Omental fat pad (tissue), 4 donors: ENCODE results near the gene KLHL41. TPM values are rescaled to one million over a fixed set of nuclear protein-coding genes. Genes with fewer than 3 reads are reported as not detected.
"Not testable (repeated sequence)": the region's sequence is repeated elsewhere in the genome, so short reads cannot be mapped to it uniquely, and the experiment has no call there.

Experiments
- ATAC-seq: fragments of 150-250 bp; one replicate; pipeline ENCODE4 v1.9.1; 2016; ENCODE audit warnings: mild to moderate bottlenecking, moderate library complexity; ENCODE audit not compliant: low FRiP score
- DNase-seq: peaks from one replicate; pipeline ENCODE4 v3.0.0-alpha.2; 2019; ENCODE audit warnings: low spot score
- total RNA-seq, 4 donors: library from RNA; depleted of rRNA; stranded (reverse); fragments of >200 nt; gene quantifications; one replicate each; pipeline ENCODE4 v1.1.0, GENCODE V29; 2016
- TF ChIP-seq, protein P1 (sequence below), 3 donors: fragments of 450-650 bp; IDR thresholded peaks; one replicate each; pipeline ENCODE4 v1.5.1; 2016 to 2017; ENCODE audit warnings: antibody characterized with exemption in 3 of 3, mild to moderate bottlenecking in 3 of 3, moderate library complexity in 2 of 3

KLHL41 gene
- total RNA-seq, 4 donors from 2014 or later: 0.19 to 1.4 (median 0.72) TPM; not detected in 1

DNA sequence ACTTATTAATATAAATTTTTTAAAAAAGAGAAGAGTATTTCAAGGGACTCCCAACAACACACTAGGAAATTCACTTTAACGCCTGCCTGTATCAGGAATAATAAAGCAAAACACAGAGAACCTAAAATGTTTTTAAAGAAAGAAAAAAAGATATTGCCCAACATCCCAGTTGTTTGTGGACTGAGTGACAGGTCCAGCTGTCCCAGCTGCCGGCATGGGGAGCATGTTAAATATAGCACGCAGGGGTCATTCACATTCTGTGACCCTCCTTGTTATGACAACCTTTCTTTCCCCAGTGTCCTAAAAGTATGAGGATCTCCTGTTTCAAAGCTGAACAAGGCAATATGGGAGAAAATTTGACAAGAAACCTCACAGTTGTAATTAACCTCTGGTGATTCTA, 4.4 kb downstream of the KLHL41 start:
- DNase-seq (no peak), ATAC-seq (no peak)
- TF ChIP-seq, protein P1, sequence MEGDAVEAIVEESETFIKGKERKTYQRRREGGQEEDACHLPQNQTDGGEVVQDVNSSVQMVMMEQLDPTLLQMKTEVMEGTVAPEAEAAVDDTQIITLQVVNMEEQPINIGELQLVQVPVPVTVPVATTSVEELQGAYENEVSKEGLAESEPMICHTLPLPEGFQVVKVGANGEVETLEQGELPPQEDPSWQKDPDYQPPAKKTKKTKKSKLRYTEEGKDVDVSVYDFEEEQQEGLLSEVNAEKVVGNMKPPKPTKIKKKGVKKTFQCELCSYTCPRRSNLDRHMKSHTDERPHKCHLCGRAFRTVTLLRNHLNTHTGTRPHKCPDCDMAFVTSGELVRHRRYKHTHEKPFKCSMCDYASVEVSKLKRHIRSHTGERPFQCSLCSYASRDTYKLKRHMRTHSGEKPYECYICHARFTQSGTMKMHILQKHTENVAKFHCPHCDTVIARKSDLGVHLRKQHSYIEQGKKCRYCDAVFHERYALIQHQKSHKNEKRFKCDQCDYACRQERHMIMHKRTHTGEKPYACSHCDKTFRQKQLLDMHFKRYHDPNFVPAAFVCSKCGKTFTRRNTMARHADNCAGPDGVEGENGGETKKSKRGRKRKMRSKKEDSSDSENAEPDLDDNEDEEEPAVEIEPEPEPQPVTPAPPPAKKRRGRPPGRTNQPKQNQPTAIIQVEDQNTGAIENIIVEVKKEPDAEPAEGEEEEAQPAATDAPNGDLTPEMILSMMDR (IDR thresholded peaks at IDR 0.05): no peak

DNA sequence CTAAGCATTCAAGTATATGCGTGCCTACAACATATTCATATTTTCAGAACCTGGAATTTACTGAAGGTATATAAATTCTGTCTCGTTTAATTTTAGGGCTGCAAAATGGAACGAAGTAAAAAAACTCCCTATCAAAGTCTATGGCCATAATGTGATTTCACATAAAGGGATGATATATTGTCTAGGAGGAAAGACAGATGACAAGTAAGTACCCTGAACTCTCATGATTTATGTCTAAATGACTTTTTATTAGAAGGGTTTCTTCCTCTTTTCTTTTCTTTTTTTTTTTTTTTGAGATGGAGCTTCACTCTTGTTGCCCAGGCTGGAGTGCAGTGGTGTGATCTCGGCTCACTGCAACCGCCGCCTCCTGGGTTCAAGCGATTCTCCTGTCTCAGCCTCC, 5.3 kb downstream of the KLHL41 start:
- ATAC-seq, DNase-seq: not testable (repeated sequence)

DNA sequence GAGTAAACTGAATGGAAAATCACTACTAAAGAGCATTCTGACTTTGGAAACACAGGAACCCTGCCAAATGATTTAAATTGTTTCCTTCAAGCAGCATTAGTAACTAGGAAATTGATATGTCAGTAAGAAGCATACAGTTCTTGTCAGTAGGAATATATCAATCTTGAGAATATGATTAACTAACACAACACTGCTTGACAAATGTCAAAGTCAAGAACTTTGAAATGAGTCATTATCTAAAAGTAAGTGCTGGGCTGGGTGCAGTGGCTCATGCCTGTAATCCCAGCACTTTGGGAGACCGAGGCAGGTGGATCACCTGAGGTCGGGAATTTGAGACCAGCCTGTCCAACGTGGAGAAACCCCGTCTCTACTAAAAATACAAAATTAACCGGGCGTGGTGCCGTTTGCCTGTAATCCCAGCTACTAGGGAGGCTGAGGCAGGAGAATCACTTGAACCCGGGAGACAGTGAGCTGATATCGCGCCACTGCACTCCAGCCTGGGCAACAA, 7.0 kb downstream of the KLHL41 start:
- not testable (repeated sequence) for ATAC-seq, DNase-seq

DNA sequence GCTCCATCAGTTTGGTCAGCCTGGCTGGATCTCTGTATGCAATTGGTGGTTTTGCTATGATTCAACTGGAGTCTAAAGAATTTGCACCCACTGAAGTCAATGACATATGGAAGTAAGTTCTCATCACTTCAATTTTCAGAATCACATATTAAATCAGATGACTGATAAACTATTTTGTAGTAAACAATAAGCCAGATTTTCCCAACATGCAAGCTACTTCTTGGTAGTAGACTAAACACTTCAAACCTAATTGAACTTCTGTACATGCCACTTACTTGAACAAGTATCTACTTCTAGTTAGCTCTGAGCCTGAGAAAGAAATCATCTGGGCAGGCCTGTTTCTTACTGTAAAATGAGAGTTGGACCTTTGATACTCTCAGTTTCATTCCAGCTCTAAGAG, 11.4 kb downstream of the KLHL41 start:
- ATAC-seq: no peak
- TF ChIP-seq, protein P1 (IDR thresholded peaks at IDR 0.05): no peak
- DNase-seq: no peak

DNA sequence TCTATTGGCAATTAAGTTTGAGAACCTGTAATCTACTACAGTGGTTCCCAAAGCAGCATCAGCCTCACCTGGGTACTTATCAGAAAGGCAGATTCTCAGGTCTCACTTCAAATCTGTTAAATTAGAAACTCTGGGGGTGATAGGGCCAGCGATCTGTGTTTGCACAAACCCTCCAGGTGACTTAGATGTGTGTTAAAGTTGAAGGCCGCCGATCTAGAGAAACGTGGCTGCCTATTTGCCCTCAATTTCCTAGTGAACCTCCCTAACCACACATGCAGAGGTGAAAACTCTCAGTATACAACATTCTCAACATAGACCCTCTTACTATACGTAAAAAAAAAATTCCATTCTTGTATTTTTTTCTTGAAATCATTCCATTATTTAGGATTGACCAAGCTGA, 14.2 kb downstream of the KLHL41 start:
- ATAC-seq: no peak
- no peak for DNase-seq
- TF ChIP-seq, protein P1 (IDR thresholded peaks at IDR 0.05): no peak

DNA sequence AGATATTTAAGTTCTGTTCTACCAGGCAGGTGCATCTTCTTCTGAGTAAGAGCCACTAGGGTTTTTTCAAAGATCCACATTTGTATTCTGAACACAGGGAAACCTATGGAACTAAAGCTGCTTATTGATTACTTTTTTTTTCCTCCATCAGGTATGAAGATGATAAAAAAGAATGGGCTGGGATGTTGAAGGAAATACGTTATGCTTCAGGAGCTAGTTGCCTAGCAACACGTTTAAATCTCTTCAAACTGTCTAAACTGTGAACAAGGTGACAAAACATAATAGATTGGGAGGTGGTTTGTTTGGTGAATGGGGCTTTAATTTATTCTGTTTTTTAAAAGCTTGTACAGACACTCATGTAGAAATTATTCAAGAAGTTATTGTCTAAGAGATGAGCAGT, 15.9 kb downstream of the KLHL41 start:
- TF ChIP-seq, protein P1 (IDR thresholded peaks at IDR 0.05): no peak
- ATAC-seq: no peak
- no peak for DNase-seq

DNA sequence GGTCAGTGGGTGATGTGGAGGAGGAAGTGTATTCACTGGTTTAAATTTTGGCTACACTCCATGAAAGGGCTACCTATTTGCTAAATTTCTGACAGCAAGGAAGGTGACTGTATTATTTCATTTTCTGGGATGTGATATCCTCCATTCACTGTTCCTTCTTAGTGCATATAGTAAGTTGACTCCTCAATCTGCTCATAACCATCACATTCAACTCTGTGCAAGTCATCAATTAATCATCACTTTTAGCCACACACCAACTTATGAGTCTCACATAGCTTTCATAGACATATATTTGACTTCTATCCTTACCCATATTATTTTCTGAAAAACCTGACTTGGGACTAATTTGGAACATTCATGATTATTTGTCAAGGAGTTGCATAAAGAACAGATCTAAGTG, 16.9 kb downstream of the KLHL41 start:
- no peak for ATAC-seq
- TF ChIP-seq, protein P1 (IDR thresholded peaks at IDR 0.05): no peak

DNA sequence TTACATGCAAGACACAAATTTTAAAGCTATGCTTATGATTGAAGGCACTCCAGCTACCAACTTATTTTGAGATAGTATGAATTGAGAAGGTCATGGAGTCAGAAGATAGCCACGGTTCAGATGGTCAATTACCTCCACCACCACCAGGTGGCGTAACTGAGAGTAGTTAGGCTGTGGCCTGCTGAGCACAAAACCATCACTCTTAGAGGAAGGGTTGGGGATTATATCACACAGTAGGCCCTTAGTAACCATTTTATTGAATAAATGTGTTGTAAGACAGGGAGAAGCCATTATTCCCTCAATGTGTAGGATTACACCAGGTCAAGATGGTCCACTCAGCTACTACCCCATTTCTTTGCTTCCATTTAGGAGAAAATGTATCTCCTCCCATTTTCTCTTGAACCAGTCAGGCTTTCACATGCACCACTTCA, 18.8 kb downstream of the KLHL41 start:
- no peak for ATAC-seq
- peak; percentile 89 for DNase-seq
- TF ChIP-seq, protein P1 (IDR thresholded peaks at IDR 0.05): peak in 1 of 3 donors; percentile 58

More for the DNA sequence above, 16.9 kb downstream of the KLHL41 start:
- no peak for DNase-seq

DNA sequence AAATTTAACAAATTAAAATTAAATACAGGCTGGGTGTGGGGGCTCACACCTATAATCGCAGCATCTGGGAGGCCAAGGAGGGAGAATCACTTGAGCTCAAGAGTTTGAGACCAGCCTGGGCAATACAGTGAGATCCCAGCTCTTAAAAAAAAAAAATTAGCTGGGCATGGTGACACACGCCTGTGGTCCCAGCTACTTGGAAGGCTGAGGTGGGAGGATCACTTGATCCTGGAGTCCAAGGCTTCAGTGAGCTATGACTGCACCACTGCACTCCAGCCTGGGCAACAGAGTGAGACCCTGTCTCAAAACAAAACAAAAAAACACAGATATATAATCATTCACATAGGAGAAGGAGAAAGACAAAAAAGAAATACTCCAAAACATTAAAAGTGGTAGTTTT, 30.0 kb downstream of the KLHL41 start:
- not testable (repeated sequence) for DNase-seq, ATAC-seq
